Forelimb muscle (tissue), 1 donor: Measurements from ENCODE around the gene SRPRB. TPM values are rescaled to one million over a fixed set of nuclear protein-coding genes. Genes with fewer than 3 reads are reported as not detected.

Source experiments
- DNase-seq: peaks from one replicate; pipeline ENCODE4 v3.0.0-alpha.2; 2013; ENCODE audit warnings: low read depth
- polyA plus RNA-seq: library from polyadenylated mRNA; unstranded; fragments of 120-200 nt; gene quantifications from one replicate; pipeline ENCODE4 v1.2.1, GENCODE V29; 2013; ENCODE audit not compliant: insufficient read length

SRPRB gene
- 33.4 TPM for polyA plus RNA-seq

GRCh38 chr3:133805702-133806475 lies at the start of gene SRPRB:
Gene SRPRB (plus strand): TSS chr3:133805815. CDS start chr3:133805849, 34 bp downstream.
- peak; percentile 87 for DNase-seq

DNA sequence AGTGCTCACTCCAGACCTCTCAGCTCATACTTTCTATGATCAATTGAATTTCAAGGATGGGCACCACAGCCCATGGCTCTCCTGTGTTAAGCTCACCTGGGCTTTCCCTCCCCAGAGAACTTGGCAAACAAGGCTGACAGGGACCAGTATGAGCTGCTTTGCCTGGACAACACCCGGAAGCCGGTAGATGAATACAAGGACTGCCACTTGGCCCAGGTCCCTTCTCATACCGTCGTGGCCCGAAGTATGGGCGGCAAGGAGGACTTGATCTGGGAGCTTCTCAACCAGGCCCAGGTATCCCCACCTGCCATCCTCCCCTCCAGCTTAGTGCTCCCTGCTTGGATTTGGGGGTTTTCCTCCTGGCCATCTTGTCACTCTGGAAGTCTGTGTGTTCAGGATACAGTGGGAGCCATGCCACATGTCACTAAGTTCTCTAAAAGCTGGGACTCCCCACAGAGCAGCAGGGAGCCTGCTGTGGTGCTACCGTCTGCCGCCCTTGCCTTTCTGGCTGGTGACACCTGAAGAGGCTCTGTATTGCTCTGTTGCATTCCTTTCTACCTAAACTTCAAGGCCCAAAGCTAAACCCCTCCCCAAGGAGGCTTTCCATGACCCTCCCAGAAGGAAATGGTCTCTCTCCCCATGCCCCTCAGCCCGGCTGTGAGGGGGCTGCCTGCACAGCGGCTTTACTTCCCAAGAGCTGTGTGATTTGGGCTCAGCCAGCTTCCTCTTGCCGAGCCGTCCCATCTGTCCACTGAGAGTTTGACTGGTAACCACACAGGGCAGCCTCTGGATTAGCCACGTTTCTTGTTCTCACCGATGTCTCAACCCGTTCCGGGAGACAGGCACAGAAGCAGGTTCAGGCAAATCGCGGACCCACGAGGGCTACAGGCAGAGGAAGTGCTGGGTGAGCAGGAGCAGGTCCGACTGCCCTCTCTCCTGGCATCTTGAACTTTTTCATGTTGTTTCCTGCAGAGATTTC lies 48.6 kb upstream of the SRPRB start:
- no peak for DNase-seq

DNA sequence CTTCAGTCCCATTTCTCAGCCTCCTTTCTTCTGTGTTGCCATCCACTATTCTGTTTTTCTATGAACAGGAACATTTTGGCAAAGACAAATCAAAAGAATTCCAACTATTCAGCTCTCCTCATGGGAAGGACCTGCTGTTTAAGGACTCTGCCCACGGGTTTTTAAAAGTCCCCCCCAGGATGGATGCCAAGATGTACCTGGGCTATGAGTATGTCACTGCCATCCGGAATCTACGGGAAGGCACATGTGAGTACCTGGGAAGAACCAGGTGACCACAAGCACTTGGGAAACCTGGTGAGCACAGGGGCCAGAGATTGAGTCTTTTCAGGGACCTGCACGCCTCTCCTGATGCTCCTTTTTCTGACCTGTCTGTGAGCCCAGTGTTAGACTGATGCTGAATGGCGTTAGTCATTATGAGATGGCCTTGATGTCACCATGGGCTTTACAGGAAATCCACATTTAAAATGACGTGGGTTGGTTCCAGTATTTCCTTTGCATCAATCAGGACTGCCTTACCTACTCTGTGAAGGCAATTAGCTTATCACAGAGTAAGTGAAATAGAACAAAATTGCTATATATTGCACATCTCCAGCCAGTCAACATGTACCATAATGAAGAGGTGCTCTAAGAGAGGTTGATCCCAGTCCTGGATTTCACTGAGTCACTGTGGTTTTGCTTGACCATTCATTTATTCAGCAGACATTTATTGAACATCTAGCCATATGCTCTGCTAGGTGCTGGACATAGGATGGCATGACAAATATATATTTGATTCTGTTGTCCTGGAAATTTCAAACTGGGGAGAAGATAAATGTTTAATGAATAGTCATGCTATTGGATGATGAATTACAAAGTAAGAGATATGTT lies 47.7 kb upstream of the SRPRB start:
- no peak for DNase-seq

DNA sequence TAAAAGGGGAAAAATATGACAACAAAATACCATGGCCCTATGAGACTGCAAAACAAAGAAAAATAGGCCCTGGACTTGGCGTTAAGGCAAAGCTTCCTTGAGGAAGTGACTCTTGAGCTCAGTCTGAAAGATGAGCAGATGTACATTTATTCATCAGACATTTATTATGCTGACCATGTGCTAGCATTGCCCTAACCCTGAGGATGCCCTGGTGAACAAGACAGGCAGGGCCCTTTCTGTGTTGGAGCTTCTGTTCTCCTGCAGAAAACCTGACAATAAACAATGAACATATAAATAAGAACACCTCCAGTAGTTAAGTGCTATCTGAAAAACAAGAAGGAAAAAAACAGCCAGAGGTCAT lies 47.1 kb upstream of the SRPRB start:
- DNase-seq, result no peak

- no peak for DNase-seq
These were observed 46.5 kb upstream of the SRPRB start for GRCh38 chr3:133758964-133759739.

DNA sequence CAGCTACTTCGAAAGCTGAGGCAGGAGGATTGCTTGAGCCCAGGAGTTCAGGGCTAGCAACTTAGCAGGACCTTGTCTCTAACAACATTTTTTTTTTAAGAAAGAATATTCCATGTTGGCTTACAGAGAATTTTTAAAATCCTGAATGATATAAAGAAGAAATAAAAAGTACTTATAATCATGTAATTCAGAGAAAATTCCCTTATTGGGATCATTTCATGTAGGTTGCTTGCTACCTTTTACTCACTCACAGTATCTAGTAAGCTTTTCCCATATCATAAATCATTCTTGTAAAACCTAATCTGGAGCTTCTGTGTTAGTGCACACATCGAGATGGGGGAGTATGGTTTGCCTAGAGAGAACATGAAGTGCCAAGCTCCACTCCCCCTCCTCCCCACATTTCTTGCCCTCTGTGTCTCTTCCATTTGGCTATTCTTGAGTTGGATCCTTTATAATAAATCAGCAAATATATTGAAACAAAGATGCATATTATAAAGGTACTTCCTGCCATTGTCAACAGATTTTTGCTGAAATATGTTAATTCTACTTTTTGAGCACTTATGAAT lies 45.8 kb upstream of the SRPRB start:
- no peak for DNase-seq

- DNase-seq, result no peak
These were observed 44.7 kb upstream of the SRPRB start for GRCh38 chr3:133760916-133761315.

GRCh38 chr3:133761605-133762484 lies 43.8 kb upstream of the SRPRB start:
- DNase-seq, result no peak

DNA sequence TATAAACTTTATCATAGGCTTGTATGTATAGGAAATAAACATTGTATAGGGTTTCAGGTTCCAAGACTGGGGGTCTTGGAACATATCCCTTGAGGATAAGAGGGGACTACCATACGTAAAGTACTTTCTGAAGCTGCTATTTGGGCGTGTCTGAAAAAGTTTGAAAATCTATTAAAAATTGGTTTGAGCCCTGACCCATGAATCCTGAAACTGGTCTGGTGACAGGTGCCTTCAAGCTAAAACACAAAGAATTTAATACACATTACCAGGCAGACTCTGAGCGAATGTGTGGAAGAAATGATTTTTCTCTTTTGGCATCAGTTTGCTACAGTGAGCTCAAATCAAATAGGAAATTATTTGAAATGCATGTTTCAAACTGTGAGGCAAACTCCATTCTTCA lies 43.1 kb upstream of the SRPRB start:
- no peak for DNase-seq

- DNase-seq, result peak; percentile 94
These were observed 41.6 kb upstream of the SRPRB start for GRCh38 chr3:133763797-133764683.

- DNase-seq, result no peak
These were observed 40.4 kb upstream of the SRPRB start for GRCh38 chr3:133765256-133765655.

- no peak for DNase-seq
These were observed 38.0 kb upstream of the SRPRB start for GRCh38 chr3:133767607-133768006.

DNA sequence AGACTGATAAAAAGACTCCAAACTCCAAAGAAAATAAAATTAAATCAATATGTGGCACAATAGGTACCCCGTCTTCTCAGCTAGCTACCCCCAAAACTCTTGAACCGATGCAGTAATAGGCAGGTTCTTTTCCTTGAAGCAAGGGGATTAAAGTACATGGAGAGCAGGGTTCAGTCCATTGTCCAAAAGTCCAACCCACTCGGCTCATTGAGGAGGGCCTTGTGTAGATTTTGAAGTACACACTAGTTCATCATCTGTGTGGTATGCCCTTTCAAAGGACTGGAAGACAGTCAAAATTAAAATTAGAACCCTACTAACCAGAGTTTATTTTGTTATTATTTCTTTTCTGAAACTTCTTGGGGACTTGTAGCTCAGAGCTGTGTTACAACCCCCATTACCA lies 36.1 kb upstream of the SRPRB start:
- no peak for DNase-seq

GRCh38 chr3:133773732-133774131 lies 31.9 kb upstream of the SRPRB start:
- DNase-seq, result no peak

DNA sequence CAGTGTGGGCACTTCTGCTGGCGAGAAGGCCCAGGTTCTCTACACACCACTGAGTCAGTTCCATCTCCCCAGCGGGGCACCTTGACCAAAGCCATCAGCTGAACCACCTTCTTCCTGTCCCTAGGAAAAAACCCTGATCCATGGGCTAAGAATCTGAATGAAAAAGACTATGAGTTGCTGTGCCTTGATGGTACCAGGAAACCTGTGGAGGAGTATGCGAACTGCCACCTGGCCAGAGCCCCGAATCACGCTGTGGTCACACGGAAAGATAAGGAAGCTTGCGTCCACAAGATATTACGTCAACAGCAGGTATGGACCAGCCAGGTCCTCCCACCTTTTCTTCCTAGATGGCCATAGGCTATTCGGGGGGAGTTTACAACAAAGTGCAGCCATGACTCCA lies 30.3 kb upstream of the SRPRB start:
- no peak for DNase-seq

DNA sequence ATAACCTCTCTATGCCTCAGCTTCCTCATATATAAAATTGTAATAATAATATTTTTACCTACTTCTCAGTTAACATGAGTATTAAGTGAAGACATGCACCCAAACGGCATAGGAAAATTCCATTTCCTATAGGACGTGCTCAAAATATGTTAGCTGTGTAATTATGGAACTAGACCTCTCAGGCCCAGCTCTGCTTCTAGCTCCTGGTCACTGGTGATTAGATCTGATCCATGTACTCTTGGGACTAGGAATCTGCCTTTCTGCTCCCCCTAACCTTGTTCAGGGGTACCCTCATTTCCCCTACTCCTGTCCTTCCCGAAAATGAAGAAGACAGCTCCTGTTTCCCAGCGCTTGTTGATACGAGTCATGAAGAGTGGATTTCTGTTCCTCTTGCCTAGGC lies 29.8 kb upstream of the SRPRB start:
- DNase-seq, result no peak

GRCh38 chr3:133776794-133777438 lies 28.7 kb upstream of the SRPRB start:
- no peak for DNase-seq
